ENCODE measurements around the gene IGSF22.

IGSF22 gene

GRCh38 chr11:18768472-18768901, 42.5 kb upstream of the IGSF22 start:
- FAIRE-seq = peak; percentile 92
- DNase-seq (ENCODE audit: insufficient read length, low spot score) = peak; percentile 49
- TF ChIP-seq SPI1 (IDR thresholded peaks at IDR 0.05; ENCODE audit: low read depth, low read length) (peak; percentile 67), POU2F2 (IDR thresholded peaks at IDR 0.05; ENCODE audit: low read depth, low read length) (no peak)

DNA sequence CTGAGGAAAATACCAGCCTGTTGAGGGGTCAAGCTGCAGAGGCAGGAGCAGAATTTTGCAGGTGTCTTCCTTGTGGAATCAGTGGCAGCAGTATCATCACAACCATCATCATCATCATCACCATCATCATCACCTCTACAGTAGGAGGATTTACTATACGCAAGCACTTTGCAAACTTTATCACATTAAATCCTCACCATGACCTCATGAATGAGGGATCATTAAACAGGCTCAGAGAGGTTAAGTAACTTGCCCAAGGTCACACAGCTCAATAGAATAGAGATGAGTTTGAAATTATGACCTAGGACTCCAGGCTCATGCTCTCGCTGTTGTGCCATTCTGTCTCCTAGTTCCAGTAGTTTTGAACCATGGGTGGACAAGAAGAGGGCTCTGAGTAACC, 40.0 kb upstream of the IGSF22 start:
- no peak for TF ChIP-seq SPI1 (IDR thresholded peaks at IDR 0.05; ENCODE audit: low read depth, low read length)
- no peak for TF ChIP-seq TAF1 (IDR thresholded peaks at IDR 0.05; ENCODE audit: low read depth, low read length)
- TF ChIP-seq POU2F2 (IDR thresholded peaks at IDR 0.05; ENCODE audit: low read depth, low read length) = no peak
- no peak for TF ChIP-seq POLR2AphosphoS5 (IDR thresholded peaks at IDR 0.05; ENCODE audit: low read depth, low read length)
- TF ChIP-seq POLR2A (IDR thresholded peaks at IDR 0.05; ENCODE audit: low read depth, low read length) = no peak
- TF ChIP-seq PAX5 (IDR thresholded peaks at IDR 0.05; ENCODE audit: insufficient read depth, low read length, severe bottlenecking) = no peak
- DNase-seq (ENCODE audit: insufficient read length, low spot score) = no peak
- FAIRE-seq = no peak

GRCh38 chr11:18765554-18765953, 39.6 kb upstream of the IGSF22 start:
- FAIRE-seq (no peak), DNase-seq (ENCODE audit: insufficient read length, low spot score) (no peak)
- TF ChIP-seq PAX5 (IDR thresholded peaks at IDR 0.05; ENCODE audit: insufficient read depth, low read length, severe bottlenecking) = no peak
- no peak for TF ChIP-seq TAF1 (IDR thresholded peaks at IDR 0.05; ENCODE audit: low read depth, low read length)
- no peak for TF ChIP-seq SPI1 (IDR thresholded peaks at IDR 0.05; ENCODE audit: low read depth, low read length)
- TF ChIP-seq POU2F2 (IDR thresholded peaks at IDR 0.05; ENCODE audit: low read depth, low read length) = no peak
- no peak for TF ChIP-seq POLR2AphosphoS5 (IDR thresholded peaks at IDR 0.05; ENCODE audit: low read depth, low read length)
- TF ChIP-seq POLR2A (IDR thresholded peaks at IDR 0.05; ENCODE audit: low read depth, low read length) = no peak

DNA sequence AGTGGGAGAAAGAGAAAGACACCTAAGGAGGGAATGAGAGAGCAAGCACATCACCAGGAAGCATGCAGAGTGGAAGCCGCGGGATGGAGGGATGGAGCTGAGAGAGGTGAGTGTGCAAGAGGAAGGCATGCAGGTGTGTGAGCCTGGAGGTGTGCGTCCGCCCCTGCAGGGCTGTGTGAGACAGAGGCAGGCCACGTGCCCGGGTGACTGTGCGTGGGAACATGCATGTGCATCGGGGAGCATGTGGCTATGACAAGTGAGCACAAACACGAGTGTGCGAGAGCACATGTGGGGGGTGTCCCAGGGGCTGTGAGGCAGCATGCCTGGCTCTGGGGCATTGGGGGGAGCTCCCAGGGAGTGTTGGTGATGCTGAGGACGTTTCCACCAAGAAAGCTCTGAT, 35.8 kb upstream of the IGSF22 start:
- DNase-seq (ENCODE audit: insufficient read length, low spot score) (no peak), FAIRE-seq (no peak)
- TF ChIP-seq POLR2A (IDR thresholded peaks at IDR 0.05; ENCODE audit: low read depth, low read length) (no peak), POU2F2 (IDR thresholded peaks at IDR 0.05; ENCODE audit: low read depth, low read length) (no peak), TAF1 (IDR thresholded peaks at IDR 0.05; ENCODE audit: low read depth, low read length) (no peak), SPI1 (IDR thresholded peaks at IDR 0.05; ENCODE audit: low read depth, low read length) (no peak), POLR2AphosphoS5 (IDR thresholded peaks at IDR 0.05; ENCODE audit: low read depth, low read length) (no peak), PAX5 (IDR thresholded peaks at IDR 0.05; ENCODE audit: insufficient read depth, low read length, severe bottlenecking) (no peak)

GRCh38 chr11:18761144-18761543, 35.2 kb upstream of the IGSF22 start:
- FAIRE-seq = no peak
- no peak for TF ChIP-seq SPI1 (IDR thresholded peaks at IDR 0.05; ENCODE audit: low read depth, low read length)
- no peak for TF ChIP-seq POU2F2 (IDR thresholded peaks at IDR 0.05; ENCODE audit: low read depth, low read length)
- no peak for TF ChIP-seq TAF1 (IDR thresholded peaks at IDR 0.05; ENCODE audit: low read depth, low read length)
- TF ChIP-seq POLR2AphosphoS5 (IDR thresholded peaks at IDR 0.05; ENCODE audit: low read depth, low read length) = no peak
- no peak for TF ChIP-seq POLR2A (IDR thresholded peaks at IDR 0.05; ENCODE audit: low read depth, low read length)
- no peak for TF ChIP-seq PAX5 (IDR thresholded peaks at IDR 0.05; ENCODE audit: insufficient read depth, low read length, severe bottlenecking)
- DNase-seq (ENCODE audit: insufficient read length, low spot score) = no peak

GRCh38 chr11:18757811-18758210, 31.8 kb upstream of the IGSF22 start:
- TF ChIP-seq SPI1 (IDR thresholded peaks at IDR 0.05; ENCODE audit: low read depth, low read length) = no peak
- TF ChIP-seq TAF1 (IDR thresholded peaks at IDR 0.05; ENCODE audit: low read depth, low read length) = no peak
- TF ChIP-seq PAX5 (IDR thresholded peaks at IDR 0.05; ENCODE audit: insufficient read depth, low read length, severe bottlenecking) = no peak
- TF ChIP-seq POU2F2 (IDR thresholded peaks at IDR 0.05; ENCODE audit: low read depth, low read length) = no peak
- no peak for TF ChIP-seq POLR2AphosphoS5 (IDR thresholded peaks at IDR 0.05; ENCODE audit: low read depth, low read length)
- no peak for TF ChIP-seq POLR2A (IDR thresholded peaks at IDR 0.05; ENCODE audit: low read depth, low read length)
- DNase-seq (ENCODE audit: insufficient read length, low spot score) = no peak
- FAIRE-seq = no peak

DNA sequence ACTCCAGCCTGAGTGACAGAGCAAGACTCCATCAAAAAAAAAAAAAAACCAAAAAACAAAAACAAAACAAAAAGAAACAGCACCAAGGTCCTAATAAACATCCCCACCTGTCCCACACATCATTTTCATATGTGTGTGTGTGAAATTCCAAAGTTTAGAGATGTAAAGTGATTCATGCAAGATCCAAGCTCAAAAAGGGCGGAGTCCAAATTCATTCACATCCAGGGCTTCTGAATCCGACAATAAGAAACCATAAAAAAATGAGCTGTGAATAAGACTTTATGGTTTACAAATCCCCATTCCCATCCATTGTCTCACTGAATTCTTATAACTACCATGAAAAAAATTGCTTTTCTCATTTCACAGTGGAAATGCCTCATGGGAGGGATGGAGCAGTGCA, 30.9 kb upstream of the IGSF22 start:
- TF ChIP-seq SPI1 (IDR thresholded peaks at IDR 0.05; ENCODE audit: low read depth, low read length) (no peak), POLR2A (IDR thresholded peaks at IDR 0.05; ENCODE audit: low read depth, low read length) (no peak), PAX5 (IDR thresholded peaks at IDR 0.05; ENCODE audit: insufficient read depth, low read length, severe bottlenecking) (no peak), TAF1 (IDR thresholded peaks at IDR 0.05; ENCODE audit: low read depth, low read length) (no peak), POU2F2 (IDR thresholded peaks at IDR 0.05; ENCODE audit: low read depth, low read length) (no peak), POLR2AphosphoS5 (IDR thresholded peaks at IDR 0.05; ENCODE audit: low read depth, low read length) (no peak)
- FAIRE-seq = no peak

GRCh38 chr11:18754308-18754707, 28.3 kb upstream of the IGSF22 start:
- DNase-seq (ENCODE audit: insufficient read length, low spot score) = no peak
- TF ChIP-seq PAX5 (IDR thresholded peaks at IDR 0.05; ENCODE audit: insufficient read depth, low read length, severe bottlenecking) (no peak), POLR2AphosphoS5 (IDR thresholded peaks at IDR 0.05; ENCODE audit: low read depth, low read length) (no peak), TAF1 (IDR thresholded peaks at IDR 0.05; ENCODE audit: low read depth, low read length) (no peak), SPI1 (IDR thresholded peaks at IDR 0.05; ENCODE audit: low read depth, low read length) (no peak), POU2F2 (IDR thresholded peaks at IDR 0.05; ENCODE audit: low read depth, low read length) (no peak), POLR2A (IDR thresholded peaks at IDR 0.05; ENCODE audit: low read depth, low read length) (no peak)
- FAIRE-seq = no peak

More for the DNA sequence above, 30.9 kb upstream of the IGSF22 start:
- DNase-seq (ENCODE audit: insufficient read length, low spot score) = no peak

DNA sequence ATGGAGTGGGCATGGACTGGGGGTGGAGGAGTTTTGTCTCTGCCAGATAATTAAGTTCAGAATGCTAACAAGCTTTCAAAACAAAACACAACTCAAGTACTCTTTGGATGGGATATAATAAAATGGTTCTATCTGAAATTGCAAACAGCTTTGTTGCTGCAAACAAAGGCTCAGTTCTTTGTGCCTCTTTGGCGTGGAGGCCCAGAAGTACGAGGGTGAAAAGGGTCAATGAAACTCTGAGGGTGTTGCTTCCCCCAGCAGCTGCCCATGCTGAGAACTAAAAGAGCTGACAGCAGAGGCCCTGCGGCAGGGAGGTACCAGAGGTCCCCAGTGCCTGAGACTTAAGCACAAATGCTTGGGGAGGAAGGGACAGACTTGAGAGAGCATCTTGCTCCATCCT, 26.5 kb upstream of the IGSF22 start:
- FAIRE-seq = no peak
- no peak for TF ChIP-seq POLR2A (IDR thresholded peaks at IDR 0.05; ENCODE audit: low read depth, low read length)
- no peak for TF ChIP-seq PAX5 (IDR thresholded peaks at IDR 0.05; ENCODE audit: insufficient read depth, low read length, severe bottlenecking)
- no peak for TF ChIP-seq POU2F2 (IDR thresholded peaks at IDR 0.05; ENCODE audit: low read depth, low read length)
- TF ChIP-seq SPI1 (IDR thresholded peaks at IDR 0.05; ENCODE audit: low read depth, low read length) = no peak
- TF ChIP-seq POLR2AphosphoS5 (IDR thresholded peaks at IDR 0.05; ENCODE audit: low read depth, low read length) = no peak
- no peak for TF ChIP-seq TAF1 (IDR thresholded peaks at IDR 0.05; ENCODE audit: low read depth, low read length)
- no peak for DNase-seq (ENCODE audit: insufficient read length, low spot score)

- FAIRE-seq (no peak), DNase-seq (ENCODE audit: insufficient read length, low spot score) (no peak)
- TF ChIP-seq TAF1 (IDR thresholded peaks at IDR 0.05; ENCODE audit: low read depth, low read length) (no peak), SPI1 (IDR thresholded peaks at IDR 0.05; ENCODE audit: low read depth, low read length) (no peak), PAX5 (IDR thresholded peaks at IDR 0.05; ENCODE audit: insufficient read depth, low read length, severe bottlenecking) (no peak), POLR2A (IDR thresholded peaks at IDR 0.05; ENCODE audit: low read depth, low read length) (no peak), POLR2AphosphoS5 (IDR thresholded peaks at IDR 0.05; ENCODE audit: low read depth, low read length) (no peak), POU2F2 (IDR thresholded peaks at IDR 0.05; ENCODE audit: low read depth, low read length) (no peak)
Measured at GRCh38 chr11:18750944-18751343, 25.0 kb upstream of the IGSF22 start.
